HL-60 (cell line): Measurements from ENCODE around the gene BCL2.
A peak's percentile ranks its signal among the peaks of the same experiment; 100 is the strongest.

Experiments
- DNase-seq, 2 experiments: peaks; one replicate each; pipeline ENCODE4 v3.0.0-alpha.2; 2010 to 2020; ENCODE audit warnings: low read depth in 1 of 2, low spot score in 1 of 2
- H3K27ac ChIP-seq: fragments of 250-450 bp; sonication (Bioruptor Pico); replicated peaks from 2 replicates; pipeline ENCODE4 v1.5.1; 2020; ENCODE audit warnings: mild to moderate bottlenecking, moderate library complexity
- H3K27me3 ChIP-seq: fragments of 250-450 bp; sonication (Bioruptor Pico); 2 replicates; pipeline ENCODE4 v1.5.1; 2021; ENCODE audit warnings: mild to moderate bottlenecking, moderate library complexity; ENCODE audit not compliant: insufficient read depth, poor library complexity, severe bottlenecking
- H3K4me3 ChIP-seq: replicated peaks from 2 replicates; pipeline ENCODE4 v1.5.1; 2011; ENCODE audit warnings: mild to moderate bottlenecking, control low read depth, low read length; ENCODE audit not compliant: insufficient read depth
- GABPA ChIP-seq: IDR thresholded peaks from 2 replicates; pipeline ENCODE4 v1.6.1; 2012; ENCODE audit warnings: low read depth
- POLR2AphosphoS5 ChIP-seq: IDR thresholded peaks from 2 replicates; pipeline ENCODE4 v1.6.1; 2012; ENCODE audit warnings: low read depth
- SPI1 ChIP-seq: IDR thresholded peaks from 2 replicates; pipeline ENCODE4 v1.6.1; 2012; ENCODE audit warnings: low read depth, mild to moderate bottlenecking, borderline replicate concordance
- TF ChIP-seq, protein P1 (sequence below): IDR thresholded peaks from one replicate; pipeline ENCODE4 v1.5.1; 2011; ENCODE audit warnings: low read length, control low read depth, inconsistent platforms; ENCODE audit not compliant: insufficient read depth
- TF ChIP-seq, protein P2 (sequence below): IDR thresholded peaks from 2 replicates; pipeline ENCODE4 v1.6.1; 2012; ENCODE audit warnings: low read depth; ENCODE audit not compliant: insufficient replicate concordance

The BCL2 gene

DNA sequence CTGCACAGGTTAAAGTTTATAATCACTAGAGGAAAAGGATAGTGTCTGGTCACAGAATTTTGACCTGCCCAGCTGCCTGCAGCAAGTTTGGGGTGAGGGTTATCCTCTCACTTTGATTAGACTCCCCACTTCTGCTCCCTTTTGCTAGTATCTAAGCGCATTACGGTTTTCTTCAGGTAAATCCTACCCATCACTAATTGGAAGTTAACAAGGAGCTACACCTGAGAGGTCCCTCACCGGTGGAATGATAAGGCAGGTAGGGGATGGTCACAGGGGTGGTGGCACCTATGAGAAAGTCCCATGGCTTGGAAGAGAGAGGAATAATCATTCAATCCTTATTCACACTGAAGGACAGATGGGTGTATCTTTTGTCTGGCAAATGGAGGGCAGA lies 7.6 kb downstream of the BCL2 start:
- no peak overlapping the region for H3K27ac ChIP-seq
- no peak for DNase-seq
- TF ChIP-seq SPI1 (no peak), POLR2AphosphoS5 (no peak), GABPA (no peak)
- TF ChIP-seq, protein P1, sequence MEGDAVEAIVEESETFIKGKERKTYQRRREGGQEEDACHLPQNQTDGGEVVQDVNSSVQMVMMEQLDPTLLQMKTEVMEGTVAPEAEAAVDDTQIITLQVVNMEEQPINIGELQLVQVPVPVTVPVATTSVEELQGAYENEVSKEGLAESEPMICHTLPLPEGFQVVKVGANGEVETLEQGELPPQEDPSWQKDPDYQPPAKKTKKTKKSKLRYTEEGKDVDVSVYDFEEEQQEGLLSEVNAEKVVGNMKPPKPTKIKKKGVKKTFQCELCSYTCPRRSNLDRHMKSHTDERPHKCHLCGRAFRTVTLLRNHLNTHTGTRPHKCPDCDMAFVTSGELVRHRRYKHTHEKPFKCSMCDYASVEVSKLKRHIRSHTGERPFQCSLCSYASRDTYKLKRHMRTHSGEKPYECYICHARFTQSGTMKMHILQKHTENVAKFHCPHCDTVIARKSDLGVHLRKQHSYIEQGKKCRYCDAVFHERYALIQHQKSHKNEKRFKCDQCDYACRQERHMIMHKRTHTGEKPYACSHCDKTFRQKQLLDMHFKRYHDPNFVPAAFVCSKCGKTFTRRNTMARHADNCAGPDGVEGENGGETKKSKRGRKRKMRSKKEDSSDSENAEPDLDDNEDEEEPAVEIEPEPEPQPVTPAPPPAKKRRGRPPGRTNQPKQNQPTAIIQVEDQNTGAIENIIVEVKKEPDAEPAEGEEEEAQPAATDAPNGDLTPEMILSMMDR, result no peak
- TF ChIP-seq, protein P2, sequence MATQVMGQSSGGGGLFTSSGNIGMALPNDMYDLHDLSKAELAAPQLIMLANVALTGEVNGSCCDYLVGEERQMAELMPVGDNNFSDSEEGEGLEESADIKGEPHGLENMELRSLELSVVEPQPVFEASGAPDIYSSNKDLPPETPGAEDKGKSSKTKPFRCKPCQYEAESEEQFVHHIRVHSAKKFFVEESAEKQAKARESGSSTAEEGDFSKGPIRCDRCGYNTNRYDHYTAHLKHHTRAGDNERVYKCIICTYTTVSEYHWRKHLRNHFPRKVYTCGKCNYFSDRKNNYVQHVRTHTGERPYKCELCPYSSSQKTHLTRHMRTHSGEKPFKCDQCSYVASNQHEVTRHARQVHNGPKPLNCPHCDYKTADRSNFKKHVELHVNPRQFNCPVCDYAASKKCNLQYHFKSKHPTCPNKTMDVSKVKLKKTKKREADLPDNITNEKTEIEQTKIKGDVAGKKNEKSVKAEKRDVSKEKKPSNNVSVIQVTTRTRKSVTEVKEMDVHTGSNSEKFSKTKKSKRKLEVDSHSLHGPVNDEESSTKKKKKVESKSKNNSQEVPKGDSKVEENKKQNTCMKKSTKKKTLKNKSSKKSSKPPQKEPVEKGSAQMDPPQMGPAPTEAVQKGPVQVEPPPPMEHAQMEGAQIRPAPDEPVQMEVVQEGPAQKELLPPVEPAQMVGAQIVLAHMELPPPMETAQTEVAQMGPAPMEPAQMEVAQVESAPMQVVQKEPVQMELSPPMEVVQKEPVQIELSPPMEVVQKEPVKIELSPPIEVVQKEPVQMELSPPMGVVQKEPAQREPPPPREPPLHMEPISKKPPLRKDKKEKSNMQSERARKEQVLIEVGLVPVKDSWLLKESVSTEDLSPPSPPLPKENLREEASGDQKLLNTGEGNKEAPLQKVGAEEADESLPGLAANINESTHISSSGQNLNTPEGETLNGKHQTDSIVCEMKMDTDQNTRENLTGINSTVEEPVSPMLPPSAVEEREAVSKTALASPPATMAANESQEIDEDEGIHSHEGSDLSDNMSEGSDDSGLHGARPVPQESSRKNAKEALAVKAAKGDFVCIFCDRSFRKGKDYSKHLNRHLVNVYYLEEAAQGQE, result no peak
- H3K27me3 ChIP-seq, result no peaks in the 10 kb centered on the region
- H3K4me3 ChIP-seq, result no peak overlapping the region

DNA sequence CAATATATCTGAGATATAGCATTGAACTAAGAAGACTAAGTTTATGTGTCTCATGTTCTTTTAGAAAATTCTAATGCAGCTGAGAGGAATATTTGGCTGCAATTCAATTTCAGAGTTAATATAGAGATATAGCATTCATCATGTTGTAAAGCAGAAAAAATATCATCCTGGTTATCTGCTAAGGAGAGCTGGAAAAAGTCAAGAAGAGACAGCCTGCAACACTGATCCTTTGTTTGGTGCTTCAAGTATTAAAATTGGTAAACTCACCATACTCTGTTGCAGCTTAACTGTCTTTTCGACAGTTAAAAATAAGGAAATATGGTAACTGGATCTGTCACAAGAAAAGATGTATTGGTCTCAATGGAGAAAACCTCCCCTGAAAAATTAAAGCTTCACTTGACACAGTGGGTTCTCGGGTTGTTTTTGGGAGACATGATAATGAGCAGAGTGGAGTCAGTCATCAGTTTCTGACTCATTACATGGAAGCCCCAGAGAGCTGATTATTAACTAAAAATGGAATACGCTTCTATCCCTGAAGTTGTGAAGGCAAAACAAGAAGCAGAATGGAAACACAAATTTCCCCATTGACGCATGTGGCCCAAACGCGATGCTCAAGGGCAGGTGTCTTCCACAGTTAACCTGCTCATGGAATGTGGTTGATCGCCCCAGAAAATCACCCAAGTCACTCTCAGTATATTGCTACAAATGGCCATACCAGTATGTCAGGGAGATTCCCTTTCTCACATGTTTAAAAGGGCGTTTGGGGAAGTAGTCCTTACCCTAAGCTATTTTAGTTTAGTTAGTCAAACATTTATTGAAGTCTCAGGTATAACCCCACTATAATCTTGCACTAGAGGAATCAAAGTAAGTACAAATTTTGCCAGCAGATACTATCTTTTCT lies 8.2 kb downstream of the BCL2 start:
- TF ChIP-seq POLR2AphosphoS5 (no peak), SPI1 (no peak), GABPA (no peak)
- TF ChIP-seq, protein P2, result no peak
- TF ChIP-seq, protein P1, result no peak
- Histone ChIP-seq H3K4me3 (no peak overlapping the region), H3K27me3 (no peaks in the 10 kb centered on the region), H3K27ac (no peak overlapping the region)
- DNase-seq, result no peak

DNA sequence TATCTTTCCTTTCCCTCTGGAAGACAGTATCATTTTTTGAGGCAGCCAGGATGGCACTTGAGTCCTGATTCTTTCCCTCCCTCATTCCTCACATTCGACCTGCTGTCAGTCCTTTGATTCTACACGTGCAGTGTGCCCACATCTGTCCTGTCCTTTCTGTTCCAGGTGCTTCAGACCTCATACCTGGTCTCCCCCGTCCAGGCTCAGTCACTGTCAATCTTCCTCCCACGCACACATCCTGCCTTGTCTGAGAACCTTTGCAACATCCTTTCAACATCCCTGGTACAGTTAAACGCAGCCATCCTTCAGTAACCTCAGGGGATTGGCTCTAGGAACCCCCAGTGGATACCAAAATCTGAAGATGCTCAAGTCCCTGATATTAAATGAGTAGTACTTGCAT lies 10.1 kb downstream of the BCL2 start:
- H3K4me3 ChIP-seq, result no peak overlapping the region
- TF ChIP-seq GABPA (no peak), POLR2AphosphoS5 (peak; percentile 48; the same call in 1 of the 2 replicates)
- H3K27ac ChIP-seq, result no peak overlapping the region
- no peaks in the 10 kb centered on the region for H3K27me3 ChIP-seq
- no peak for DNase-seq

DNA sequence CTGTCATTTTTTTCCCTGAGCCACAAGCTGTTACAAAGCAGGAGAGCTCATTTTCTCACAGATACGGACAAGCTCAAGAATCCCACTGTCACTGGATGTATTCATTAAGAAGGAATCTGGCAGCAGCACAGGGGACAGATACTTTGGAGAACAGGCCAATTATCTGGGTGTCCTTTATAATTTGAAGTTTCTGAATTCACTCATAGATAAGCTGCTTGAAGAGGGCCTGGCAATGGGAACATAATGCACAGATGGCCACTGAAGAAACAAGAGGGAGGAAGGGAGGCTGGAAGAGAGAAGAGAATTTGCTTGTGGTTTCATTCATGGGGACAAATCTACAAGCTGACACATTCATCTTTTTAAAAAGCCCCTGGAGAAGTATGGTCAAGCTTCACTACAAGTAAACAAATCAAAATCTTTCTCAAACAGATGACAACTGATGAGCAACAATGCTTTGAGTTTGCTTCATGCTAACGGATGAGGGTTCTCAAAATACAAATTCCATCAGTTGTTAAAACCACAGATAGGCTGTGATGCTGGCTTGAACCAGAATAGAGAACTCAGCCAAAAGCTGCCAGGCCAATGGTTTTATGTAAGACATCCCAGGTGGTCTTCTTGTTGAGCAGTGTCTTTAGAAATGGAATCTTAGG lies 11.9 kb downstream of the BCL2 start:
- TF ChIP-seq, protein P2, result no peak
- TF ChIP-seq, protein P1, result no peak
- TF ChIP-seq SPI1 (no peak), GABPA (no peak), POLR2AphosphoS5 (no peak)
- no peaks in the 10 kb centered on the region for H3K27me3 ChIP-seq
- no peak overlapping the region for H3K4me3 ChIP-seq
- H3K27ac ChIP-seq, result no peak overlapping the region
- DNase-seq, result no peak
